ENCODE results near the gene AGBL1.

- TF ChIP-seq, protein P1, sequence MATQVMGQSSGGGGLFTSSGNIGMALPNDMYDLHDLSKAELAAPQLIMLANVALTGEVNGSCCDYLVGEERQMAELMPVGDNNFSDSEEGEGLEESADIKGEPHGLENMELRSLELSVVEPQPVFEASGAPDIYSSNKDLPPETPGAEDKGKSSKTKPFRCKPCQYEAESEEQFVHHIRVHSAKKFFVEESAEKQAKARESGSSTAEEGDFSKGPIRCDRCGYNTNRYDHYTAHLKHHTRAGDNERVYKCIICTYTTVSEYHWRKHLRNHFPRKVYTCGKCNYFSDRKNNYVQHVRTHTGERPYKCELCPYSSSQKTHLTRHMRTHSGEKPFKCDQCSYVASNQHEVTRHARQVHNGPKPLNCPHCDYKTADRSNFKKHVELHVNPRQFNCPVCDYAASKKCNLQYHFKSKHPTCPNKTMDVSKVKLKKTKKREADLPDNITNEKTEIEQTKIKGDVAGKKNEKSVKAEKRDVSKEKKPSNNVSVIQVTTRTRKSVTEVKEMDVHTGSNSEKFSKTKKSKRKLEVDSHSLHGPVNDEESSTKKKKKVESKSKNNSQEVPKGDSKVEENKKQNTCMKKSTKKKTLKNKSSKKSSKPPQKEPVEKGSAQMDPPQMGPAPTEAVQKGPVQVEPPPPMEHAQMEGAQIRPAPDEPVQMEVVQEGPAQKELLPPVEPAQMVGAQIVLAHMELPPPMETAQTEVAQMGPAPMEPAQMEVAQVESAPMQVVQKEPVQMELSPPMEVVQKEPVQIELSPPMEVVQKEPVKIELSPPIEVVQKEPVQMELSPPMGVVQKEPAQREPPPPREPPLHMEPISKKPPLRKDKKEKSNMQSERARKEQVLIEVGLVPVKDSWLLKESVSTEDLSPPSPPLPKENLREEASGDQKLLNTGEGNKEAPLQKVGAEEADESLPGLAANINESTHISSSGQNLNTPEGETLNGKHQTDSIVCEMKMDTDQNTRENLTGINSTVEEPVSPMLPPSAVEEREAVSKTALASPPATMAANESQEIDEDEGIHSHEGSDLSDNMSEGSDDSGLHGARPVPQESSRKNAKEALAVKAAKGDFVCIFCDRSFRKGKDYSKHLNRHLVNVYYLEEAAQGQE (IDR thresholded peaks at IDR 0.05; ENCODE audit: insufficient read depth in 1 of 2, low read depth in 2 of 2, low read length in 2 of 2) = no peak
- no peak for TF ChIP-seq SIN3A (IDR thresholded peaks at IDR 0.05; ENCODE audit: borderline replicate concordance, insufficient read depth, low read length)
- TF ChIP-seq POLR2AphosphoS5 (IDR thresholded peaks at IDR 0.05; ENCODE audit: low read depth, low read length) = no peak
- TF ChIP-seq TAF1 (IDR thresholded peaks at IDR 0.05; ENCODE audit: borderline replicate concordance, insufficient read depth, low read length) = no peak
Measured at GRCh38 chr15:86906376-86906775, 826.7 kb downstream of the AGBL1 start.

Measured in PFSK-1 (cell line).